ENCODE measurements around the gene GID8. TPM values are rescaled to one million over a fixed set of nuclear protein-coding genes. Genes with fewer than 3 reads are reported as not detected.

The GID8 gene
- total RNA-seq, 1 experiment from 2014 or later = 37.2 TPM

- Histone ChIP-seq H3K27ac (ENCODE audit: low read length) (no peak overlapping the region), H3K4me3 (ENCODE audit: low read length) (no peak overlapping the region), H3K9me3 (ENCODE audit: low read length) (no peaks in the 10 kb centered on the region), H4K20me1 (ENCODE audit: low read length) (no peaks in the 10 kb centered on the region), H3F3A (ENCODE audit: low read length, unreplicated experiment) (no peaks in the 10 kb centered on the region), H3K9me2 (replicated peaks; ENCODE audit: low read length) (no peaks in the 10 kb centered on the region), H2AFZ (ENCODE audit: low read length) (no peak overlapping the region), H3K4me2 (ENCODE audit: low read length) (no peak overlapping the region), H3K27me3 (ENCODE audit: low read length) (peaks cover 9% of the 10 kb centered on the region; the same call in 1 of the 2 replicates), H3K79me2 (ENCODE audit: low read length) (no peaks in the 10 kb centered on the region), H3K4me1 (ENCODE audit: insufficient read depth, low read length) (no peaks in the 10 kb centered on the region), H3K36me3 (ENCODE audit: low read depth, low read length) (no peaks in the 10 kb centered on the region), H3K9ac (ENCODE audit: low read length) (no peak overlapping the region)
- intact Hi-C loops (cut with micrococcal nuclease) = no loop called here
- BruUV-seq (replicated peaks) = no TSS peak
- ChIA-PET CTCF (no interaction called here), POLR2A (ENCODE audit: unreplicated experiment) (no interaction called here)
- ATAC-seq (no peak), DNase-seq (no peak)
- TF ChIP-seq EZH2 (IDR thresholded peaks at IDR 0.05; ENCODE audit: low read length, unreplicated experiment) (no peak), EZH2phosphoT487 (IDR thresholded peaks at IDR 0.05; ENCODE audit: borderline replicate concordance, low read length) (no peak), CTCF (conservative IDR thresholded peaks at IDR 0.05; ENCODE audit: low read depth, low read length) (no peak)
Observed at GRCh38 chr20:62961799-62962198, 23.9 kb downstream of the GID8 start.

GRCh38 chr20:62962221-62962879, 24.4 kb downstream of the GID8 start:
- intact Hi-C loops (cut with micrococcal nuclease) = no loop called here
- Histone ChIP-seq H3K9me3 (ENCODE audit: low read length) (no peaks in the 10 kb centered on the region), H3K4me2 (ENCODE audit: low read length) (no peak overlapping the region), H3F3A (ENCODE audit: low read length, unreplicated experiment) (no peaks in the 10 kb centered on the region), H3K4me3 (ENCODE audit: low read length) (no peak overlapping the region), H3K36me3 (ENCODE audit: low read depth, low read length) (no peaks in the 10 kb centered on the region), H3K27me3 (ENCODE audit: low read length) (peaks cover 9% of the 10 kb centered on the region; the same call in 1 of the 2 replicates), H3K9ac (ENCODE audit: low read length) (no peak overlapping the region), H3K4me1 (ENCODE audit: insufficient read depth, low read length) (no peaks in the 10 kb centered on the region), H2AFZ (ENCODE audit: low read length) (no peak overlapping the region), H3K27ac (ENCODE audit: low read length) (no peak overlapping the region), H4K20me1 (ENCODE audit: low read length) (no peaks in the 10 kb centered on the region), H3K79me2 (ENCODE audit: low read length) (no peaks in the 10 kb centered on the region), H3K9me2 (replicated peaks; ENCODE audit: low read length) (no peaks in the 10 kb centered on the region)
- BruUV-seq (replicated peaks) = no TSS peak
- DNase-seq = no peak
- ChIA-PET CTCF (no interaction called here), POLR2A (ENCODE audit: unreplicated experiment) (no interaction called here)
- ATAC-seq = no peak
- TF ChIP-seq EZH2phosphoT487 (IDR thresholded peaks at IDR 0.05; ENCODE audit: borderline replicate concordance, low read length) (no peak), CTCF (conservative IDR thresholded peaks at IDR 0.05; ENCODE audit: low read depth, low read length) (no peak), EZH2 (IDR thresholded peaks at IDR 0.05; ENCODE audit: low read length, unreplicated experiment) (no peak)

- no peaks in the 10 kb centered on the region for H3F3A ChIP-seq (ENCODE audit: low read length, unreplicated experiment)
- no peaks in the 10 kb centered on the region for H3K9me2 ChIP-seq (replicated peaks; ENCODE audit: low read length)
- no peaks in the 10 kb centered on the region for H4K20me1 ChIP-seq (ENCODE audit: low read length)
- no peak overlapping the region for H3K9ac ChIP-seq (ENCODE audit: low read length)
- H3K27ac ChIP-seq (ENCODE audit: low read length) = no peak overlapping the region
- no peak overlapping the region for H3K4me3 ChIP-seq (ENCODE audit: low read length)
- no peaks in the 10 kb centered on the region for H3K9me3 ChIP-seq (ENCODE audit: low read length)
- no peaks in the 10 kb centered on the region for H3K4me1 ChIP-seq (ENCODE audit: insufficient read depth, low read length)
- no peak for ATAC-seq
- no TSS peak for BruUV-seq (replicated peaks)
- no peaks in the 10 kb centered on the region for H3K79me2 ChIP-seq (ENCODE audit: low read length)
- no peak for DNase-seq
- ChIA-PET CTCF (no interaction called here), POLR2A (ENCODE audit: unreplicated experiment) (no interaction called here)
- H3K4me2 ChIP-seq (ENCODE audit: low read length) = no peak overlapping the region
- TF ChIP-seq CTCF (conservative IDR thresholded peaks at IDR 0.05; ENCODE audit: low read depth, low read length) (no peak), EZH2phosphoT487 (IDR thresholded peaks at IDR 0.05; ENCODE audit: borderline replicate concordance, low read length) (no peak), EZH2 (IDR thresholded peaks at IDR 0.05; ENCODE audit: low read length, unreplicated experiment) (no peak)
- no peak overlapping the region for H2AFZ ChIP-seq (ENCODE audit: low read length)
- intact Hi-C loops (cut with micrococcal nuclease) = no loop called here
- peaks cover 9% of the 10 kb centered on the region; the same call in 1 of the 2 replicates for H3K27me3 ChIP-seq (ENCODE audit: low read length)
- no peaks in the 10 kb centered on the region for H3K36me3 ChIP-seq (ENCODE audit: low read depth, low read length)
Observed at GRCh38 chr20:62962891-62963613, 25.1 kb downstream of the GID8 start.
